Activated gamma-delta T cell treated with Interleukin-2 at 50 U/mL for 16 hours (primary cell): Measurements from ENCODE around the gene L3MBTL1.
"Not testable (repeated sequence)": the region's sequence is repeated elsewhere in the genome, so short reads cannot be mapped to it uniquely, and the experiment has no call there.

ENCODE experiments used
- DNase-seq: peaks from one replicate; pipeline ENCODE4 v3.0.0-alpha.2; 2020

Gene L3MBTL1

DNA sequence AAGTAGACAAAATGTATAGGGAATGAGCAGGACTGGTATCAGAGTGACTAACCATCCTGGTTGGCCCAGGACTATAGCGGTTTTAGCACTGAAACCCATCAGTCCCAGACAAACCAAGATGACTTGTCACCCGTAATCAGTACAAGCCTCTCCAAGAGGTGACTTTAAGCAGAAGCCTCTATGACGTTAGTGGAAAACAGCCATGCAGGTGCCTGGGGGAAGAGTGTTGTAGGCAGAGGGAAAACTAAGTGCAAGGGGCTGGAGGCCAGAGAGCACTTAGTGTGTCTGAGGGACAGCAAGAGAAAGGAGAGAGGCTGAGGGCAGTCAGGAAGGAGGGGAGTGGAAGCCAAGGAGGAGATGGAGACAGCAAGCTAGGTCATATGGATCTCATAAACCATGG lies 53.5 kb downstream of the L3MBTL1 start:
- no peak for DNase-seq

DNA sequence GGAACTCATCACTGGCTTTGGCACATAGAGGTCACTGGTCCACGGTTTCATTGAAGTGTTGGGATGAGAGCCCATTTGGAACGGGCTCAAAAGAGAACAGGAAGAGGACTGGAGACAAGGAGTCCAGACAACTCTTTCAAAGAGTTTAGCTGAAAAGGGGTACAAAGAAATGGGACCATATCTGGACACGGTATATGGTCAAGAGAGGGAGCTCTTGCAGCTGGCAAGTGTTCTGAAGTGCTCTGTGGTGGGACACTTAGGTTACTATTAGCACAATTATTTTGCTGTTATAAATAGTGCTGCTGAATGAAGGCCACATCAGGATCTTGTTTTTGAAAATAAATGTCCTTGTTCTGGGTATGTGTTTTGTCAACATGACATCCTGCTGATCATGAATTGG lies 55.9 kb downstream of the L3MBTL1 start:
- no peak for DNase-seq

DNA sequence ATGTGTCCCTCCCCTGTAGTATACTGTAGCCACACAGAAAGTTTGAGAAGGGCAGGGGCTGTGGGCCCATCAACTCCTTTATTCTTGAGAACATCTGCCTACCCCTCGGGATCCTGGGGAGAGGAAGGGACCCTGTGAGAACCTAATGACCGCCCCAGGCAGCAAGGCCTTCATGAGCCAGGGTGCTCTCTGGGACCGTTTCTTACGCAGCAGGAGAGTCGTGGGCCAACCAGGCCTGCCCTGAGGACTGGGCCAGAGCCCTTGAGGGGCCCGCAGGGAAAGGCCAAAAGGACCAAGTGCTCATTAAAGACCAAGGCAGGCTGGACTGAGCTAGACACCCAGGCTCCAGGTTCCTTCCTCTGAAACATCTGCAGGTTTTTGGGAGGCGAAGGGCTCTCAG lies 56.5 kb downstream of the L3MBTL1 start:
- DNase-seq, result no peak

DNA sequence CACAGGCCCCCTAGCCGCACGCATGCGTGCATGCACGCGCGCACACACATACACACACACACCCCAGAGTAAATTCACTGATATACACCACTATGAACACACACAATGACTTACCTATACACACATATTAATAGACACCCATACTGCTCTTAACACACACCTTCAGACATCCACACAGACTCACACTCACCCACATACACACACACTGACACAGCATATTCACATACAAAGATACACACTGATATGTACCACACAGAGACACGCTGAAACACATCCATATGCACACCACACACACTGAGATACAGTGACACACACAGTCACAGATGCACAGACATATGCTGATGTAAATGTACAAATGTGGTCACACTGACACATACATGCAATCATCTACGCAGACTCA lies 57.0 kb downstream of the L3MBTL1 start:
- DNase-seq, result no peak

DNA sequence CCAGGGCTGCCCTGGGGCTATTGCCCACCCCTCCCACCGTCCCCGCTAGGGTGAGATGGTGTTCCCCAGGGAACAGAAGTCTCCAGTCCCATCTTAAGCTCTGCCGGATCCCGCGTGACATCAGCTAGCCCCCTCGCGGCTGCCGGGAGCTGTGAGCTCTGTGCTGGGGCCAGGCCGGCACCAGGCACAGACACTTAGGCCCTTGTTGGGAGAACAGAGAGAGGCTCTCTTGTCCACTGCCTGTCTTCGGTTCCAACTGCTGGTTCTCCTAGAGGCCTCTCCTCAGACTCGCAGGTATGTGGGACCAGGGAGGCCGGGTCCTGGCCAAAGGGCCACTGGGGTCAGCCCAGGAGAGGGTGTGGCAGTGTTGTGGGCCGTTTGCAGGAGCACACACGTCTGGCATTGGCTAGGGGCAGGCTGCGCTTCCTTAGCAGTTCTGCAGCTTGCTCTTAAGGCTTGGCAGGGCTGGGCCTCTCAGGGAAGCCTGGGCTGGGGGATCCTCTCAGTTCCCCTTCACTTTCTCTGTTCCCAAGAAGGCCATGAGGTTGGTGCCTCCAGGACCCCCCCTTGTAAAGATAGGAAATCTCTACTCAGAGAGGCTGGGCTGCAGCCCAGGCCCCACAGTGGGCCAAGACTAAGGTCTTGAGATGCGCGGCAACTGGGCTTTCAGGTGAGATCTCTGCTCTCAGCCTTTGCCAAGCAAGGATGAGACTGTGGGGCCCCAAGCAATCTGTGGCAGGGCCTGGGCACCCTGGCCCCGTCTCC lies 57.7 kb downstream of the L3MBTL1 start:
- no peak for DNase-seq

DNA sequence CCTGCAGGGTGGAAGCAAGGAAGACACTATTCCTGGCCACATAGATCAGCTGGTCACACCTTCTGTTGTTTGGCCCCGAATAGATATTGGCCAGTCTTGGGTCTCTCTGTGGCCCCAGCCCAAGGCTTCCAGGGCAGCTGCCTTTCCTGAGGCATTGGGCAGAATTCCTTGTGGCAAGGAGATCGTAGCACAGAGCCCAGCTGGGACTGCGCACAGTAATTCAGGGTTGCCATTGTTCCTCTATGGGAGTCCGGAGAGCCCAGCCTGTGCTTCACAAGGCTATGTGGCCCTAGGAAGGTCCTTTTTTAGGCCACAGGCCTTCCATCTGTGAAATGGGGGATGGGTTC lies 58.2 kb downstream of the L3MBTL1 start:
- DNase-seq, result no peak

DNA sequence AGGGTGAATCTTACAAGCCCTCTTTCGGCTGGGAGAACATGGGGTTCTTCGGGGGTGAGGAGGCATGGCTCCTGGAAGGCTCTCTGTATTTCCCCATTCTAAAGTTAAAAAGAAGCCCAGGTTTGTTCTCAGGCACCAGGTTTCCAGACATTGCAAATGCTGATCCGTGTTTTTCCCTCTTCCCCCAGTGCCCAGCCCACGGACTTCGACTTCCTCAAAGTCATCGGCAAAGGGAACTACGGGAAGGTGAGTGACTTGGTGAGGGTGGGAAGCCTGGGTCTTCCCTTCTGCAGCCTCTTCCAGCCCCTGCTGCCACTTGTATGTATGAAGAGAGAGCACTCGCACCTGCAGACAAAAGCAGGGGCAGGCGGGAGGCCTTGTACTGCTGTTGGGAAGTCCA lies 60.0 kb downstream of the L3MBTL1 start:
- no peak for DNase-seq

DNA sequence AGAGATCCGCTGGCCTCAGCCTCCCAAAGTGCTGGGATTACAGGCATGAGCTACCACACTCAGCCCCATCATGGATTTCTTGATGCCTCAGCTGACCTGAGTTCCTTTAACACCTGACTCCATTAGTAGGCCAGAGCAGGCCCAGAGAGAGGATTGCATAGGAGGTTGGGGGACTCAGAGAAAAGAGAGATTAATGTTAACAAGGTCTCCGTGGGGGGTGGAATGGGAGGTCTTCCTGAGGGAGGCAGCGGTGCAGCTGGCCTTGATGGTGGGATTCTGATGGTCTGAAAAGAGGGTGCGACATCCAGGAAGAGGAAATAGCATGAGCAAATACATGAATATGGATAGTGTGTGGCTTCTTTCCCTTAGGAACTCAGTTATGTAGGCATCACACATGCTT lies 61.2 kb downstream of the L3MBTL1 start:
- no peak for DNase-seq

DNA sequence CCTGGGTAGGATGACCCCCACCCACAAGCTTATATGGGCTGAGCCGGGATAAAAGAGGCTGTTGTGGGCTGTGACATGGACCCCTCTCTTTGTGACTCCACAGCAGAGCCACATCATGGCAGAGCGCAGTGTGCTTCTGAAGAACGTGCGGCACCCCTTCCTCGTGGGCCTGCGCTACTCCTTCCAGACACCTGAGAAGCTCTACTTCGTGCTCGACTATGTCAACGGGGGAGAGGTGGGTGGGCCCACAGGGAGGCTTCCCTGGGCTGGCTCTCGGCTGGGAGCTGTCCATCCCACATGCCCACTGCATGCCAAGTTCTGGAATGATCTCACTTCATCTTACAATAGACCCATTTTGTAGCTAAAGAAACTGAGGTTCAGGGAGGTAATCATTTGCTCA lies 61.8 kb downstream of the L3MBTL1 start:
- DNase-seq, result no peak

DNA sequence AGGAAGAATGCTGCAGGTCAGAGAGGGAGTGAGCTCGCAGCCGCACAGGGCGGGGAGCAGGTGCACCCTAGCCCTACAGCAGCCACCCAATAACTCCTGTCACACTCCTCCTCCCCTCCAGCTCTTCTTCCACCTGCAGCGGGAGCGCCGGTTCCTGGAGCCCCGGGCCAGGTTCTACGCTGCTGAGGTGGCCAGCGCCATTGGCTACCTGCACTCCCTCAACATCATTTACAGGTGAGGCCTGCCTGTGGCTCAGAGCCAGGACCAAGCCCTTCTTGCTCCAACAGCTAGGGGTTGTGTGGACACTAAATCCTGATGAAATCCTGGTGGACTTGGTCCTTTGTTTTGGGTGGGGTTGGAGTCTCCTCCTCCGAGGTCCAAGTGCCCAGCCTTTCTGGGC lies 63.0 kb downstream of the L3MBTL1 start:
- DNase-seq, result no peak

DNA sequence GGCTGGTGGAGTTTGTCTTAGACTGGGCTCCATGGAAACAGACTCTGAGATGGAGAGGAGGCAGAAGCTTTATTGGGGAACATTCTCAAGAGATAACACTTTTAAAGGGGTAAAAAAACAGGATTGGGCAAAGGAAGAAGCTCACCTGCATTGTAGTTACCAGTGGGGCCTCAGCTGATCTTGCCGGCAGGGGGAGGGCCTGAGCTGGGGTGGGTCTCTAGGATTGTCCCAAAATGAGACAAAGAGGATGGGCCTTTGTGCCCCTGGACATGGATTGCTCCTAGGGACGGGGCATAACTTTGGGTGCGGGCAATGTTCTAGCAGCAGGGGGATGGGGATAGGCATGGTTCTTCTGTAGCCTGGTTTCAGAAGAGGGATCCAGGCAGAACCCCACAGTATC lies 63.8 kb downstream of the L3MBTL1 start:
- no peak for DNase-seq

DNA sequence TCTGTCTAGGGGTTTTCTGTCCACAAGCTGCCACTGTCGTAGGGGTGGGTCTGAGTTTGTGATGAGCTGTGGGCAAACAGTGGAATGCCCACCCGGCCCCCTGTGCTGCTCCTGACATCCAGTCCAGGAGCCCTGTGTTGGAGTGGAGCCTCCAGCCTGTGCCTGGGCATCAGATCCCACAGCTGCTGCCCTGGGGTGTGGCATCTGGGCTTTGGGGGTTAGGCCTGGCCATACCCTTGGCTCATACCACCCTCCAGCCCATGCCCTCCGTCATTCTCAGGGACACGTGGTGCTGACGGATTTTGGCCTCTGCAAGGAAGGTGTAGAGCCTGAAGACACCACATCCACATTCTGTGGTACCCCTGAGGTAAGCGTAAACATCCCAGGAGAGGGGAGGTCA lies 64.3 kb downstream of the L3MBTL1 start:
- DNase-seq, result no peak

DNA sequence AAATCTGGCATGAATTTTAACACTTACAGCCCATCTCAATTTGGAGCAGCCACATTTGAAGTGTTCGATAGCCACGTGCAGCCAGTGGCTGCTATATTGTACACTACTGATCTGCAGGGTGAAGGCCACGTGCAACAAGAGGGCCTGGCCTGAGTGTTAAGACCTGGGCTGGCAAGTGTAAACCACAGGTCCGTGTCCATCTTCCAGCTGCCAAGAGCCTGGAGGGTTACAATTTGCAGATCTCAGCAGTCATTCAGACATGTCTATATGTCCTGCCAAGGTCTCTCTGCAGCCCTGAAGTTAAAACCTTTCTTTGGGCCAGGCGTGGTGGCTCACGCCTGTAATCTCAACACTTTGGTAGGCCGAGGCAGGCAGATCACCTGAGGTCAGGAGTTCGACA lies 65.4 kb downstream of the L3MBTL1 start:
- DNase-seq, result no peak

DNA sequence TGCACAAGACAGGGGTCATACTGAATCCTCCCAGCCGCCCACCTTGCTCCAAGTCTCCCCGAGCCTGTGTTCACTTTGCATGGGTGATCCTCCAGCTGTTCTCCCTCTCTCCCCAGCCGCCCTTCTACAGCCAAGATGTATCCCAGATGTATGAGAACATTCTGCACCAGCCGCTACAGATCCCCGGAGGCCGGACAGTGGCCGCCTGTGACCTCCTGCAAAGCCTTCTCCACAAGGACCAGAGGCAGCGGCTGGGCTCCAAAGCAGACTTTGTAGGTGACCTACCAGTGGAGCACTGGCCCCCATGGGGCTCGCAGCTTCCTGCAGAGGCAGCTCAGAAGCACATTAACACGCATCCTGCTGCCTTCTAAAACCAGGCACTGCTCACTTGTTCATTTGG lies 68.6 kb downstream of the L3MBTL1 start:
- DNase-seq, result no peak

DNA sequence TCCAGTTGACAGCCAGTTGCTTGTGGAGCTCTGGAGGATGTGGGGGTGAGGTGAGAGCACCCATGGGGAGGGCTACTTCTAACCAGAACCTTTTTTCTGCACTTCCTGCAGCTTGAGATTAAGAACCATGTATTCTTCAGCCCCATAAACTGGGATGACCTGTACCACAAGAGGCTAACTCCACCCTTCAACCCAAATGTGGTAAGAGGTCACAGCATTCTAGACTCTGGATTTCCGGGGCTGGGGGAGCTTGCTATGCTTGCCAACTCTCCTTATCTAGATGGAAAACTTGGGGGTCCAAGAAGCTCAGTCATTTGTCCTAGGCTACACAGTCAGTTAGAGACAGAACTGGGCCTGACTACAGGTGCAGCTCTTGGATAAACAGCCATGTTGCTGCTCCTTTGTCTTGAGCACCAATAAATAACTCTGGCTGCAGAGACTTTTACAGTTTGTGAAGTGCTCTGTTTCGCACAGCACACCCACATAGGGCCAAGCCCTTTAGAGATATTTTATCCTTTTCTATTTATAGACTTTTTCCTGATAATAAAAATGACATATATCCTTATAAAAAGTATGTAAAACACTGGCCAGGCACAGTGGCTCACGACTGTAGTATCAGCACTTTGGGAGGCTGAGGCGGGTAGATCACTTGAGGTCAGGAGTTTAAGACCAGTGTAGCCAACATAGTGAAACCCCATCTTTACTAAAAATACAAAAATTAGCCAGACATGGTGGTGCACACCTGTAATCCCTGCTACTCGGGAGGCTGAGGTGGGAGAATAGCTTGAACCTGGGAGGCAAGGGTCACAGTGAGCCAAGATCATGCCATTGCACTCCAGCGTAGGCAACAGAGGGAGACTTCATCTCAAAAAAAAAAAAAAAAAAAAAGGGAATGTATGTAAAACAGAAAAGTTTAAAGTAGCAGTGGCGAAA lies 72.6 kb downstream of the L3MBTL1 start:
- DNase-seq, result no peak

DNA sequence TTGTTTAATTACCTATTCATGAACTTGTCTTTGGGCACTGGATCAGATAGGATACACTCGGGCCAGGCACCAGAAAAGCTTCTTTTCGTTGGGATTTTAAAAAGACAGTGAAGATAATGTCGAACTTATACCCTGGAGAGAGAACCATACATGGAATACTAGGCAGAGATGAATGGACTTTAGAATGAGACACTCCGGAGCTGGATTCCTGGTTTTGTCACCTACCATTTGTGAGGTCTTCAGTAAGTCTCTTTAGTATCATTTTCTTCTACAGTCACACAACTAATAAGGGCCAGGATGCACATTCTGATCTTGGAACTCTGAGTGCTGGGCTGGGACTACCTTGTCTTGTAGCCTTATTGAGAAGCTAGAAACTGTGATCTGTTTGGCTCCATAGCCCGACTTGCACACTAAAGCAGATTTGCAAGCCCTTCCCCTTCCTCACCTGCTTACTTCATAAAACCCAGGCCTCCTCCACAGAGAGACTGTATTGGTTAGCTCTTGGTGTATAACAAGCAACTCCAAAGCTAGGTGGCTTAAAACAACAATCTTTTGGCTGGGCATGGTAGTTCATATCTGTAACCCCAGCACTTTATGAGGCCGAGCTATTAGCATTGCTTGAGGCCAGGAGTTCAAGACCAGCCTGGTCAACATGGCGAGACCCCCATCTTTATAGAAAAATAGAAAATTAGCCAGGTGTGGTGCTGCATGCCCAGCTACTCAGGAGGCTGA lies 75.8 kb downstream of the L3MBTL1 start:
- no peak for DNase-seq

DNA sequence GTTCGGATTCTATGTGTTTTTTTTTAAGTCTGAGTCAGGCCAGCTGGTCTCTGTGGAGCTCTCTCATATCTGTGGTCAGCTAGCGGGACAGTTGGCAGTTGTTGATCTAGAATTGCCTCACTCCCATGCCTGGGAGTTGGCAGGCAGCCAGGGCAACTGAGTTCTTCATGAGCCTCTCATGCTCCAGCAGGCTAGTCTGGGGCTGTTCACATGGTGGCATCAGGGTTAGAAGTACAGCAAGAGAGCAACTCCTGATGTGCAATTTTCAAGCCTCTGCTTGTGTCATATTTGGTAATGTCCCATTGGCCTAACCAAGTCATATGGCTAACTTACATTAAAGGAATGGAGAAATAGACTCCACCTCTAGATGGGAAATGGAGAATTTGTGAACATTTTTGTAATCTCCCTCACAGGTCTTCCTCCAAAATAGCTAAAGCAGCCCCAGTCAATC lies 76.5 kb downstream of the L3MBTL1 start:
- DNase-seq, result no peak

DNA sequence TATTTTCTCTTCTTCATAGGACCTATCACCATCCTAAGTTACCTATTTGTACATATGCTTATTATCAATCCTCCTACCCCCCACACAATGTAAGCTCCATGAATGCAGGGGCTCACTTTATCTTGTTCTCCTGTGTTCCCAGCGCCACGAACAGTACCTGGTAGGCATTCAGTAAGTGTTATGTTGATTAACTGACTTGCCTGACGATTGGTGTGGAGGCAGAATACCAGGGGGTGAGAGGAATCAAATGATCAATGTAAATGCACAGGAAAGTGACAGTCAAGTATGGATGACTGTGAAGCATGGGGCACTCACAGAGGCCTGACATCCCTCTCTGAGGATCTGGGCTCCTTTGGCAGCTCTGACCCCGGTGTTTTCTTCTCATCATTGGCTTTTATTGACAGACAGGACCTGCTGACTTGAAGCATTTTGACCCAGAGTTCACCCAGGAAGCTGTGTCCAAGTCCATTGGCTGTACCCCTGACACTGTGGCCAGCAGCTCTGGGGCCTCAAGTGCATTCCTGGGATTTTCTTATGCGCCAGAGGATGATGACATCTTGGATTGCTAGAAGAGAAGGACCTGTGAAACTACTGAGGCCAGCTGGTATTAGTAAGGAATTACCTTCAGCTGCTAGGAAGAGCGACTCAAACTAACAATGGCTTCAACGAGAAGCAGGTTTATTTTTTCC lies 77.1 kb downstream of the L3MBTL1 start:
- DNase-seq, result no peak

DNA sequence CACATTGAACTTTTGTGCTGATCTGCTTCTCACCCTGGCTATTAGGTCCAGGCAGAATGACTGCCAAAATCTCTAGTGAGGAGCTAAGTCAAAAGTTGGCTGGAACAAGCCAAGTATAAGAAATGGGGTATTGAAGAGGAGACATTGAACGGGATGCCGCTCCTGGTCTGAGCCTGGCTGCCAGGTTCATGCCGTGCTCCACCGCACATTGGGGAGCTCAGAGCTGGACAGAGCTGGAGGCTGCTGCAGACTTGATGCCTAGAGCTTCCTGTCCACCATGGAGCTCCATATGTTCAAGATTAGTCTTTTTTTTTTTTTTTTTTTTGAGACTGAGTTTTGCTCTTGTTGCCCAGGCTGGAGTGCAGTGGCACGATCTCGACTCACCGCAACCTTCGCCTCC lies 79.1 kb downstream of the L3MBTL1 start:
- no peak for DNase-seq

DNA sequence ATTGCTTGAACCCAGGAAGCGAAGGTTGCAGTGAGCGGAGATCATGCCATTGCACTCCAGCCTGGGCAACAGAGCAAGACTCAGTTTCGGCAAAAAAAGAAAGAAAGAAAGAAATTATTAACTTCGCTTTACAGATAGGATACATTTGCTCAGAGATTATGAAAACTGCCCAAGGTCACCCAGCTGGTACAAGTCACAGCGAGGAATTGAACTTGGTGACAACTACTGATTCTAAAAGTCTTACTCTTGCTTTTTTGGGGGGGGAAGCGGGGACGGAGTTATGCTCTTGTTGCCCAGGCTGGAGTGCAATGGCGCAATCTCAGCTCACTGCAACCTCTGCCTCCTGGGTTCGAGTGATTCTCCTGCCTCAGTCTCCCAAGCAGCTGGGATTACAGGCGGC lies 81.0 kb downstream of the L3MBTL1 start:
- not testable (repeated sequence) for DNase-seq

DNA sequence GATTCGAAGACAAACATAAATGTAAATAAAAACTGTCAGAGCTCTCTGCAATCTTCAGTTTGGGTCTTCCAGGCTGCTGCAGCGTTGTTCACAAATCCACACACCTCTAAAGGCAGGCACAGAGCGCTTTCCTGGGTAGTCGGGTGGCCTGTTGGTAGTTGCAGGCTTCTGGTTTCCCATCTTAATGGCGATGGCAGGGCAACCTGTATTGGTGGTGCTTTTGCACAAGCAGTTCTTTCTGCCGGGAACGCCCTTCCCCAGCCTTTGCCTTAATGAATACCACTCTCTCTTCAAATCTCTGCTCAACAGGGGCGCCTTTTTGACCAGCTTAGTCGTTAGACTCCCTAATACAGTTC lies 82.5 kb downstream of the L3MBTL1 start:
- DNase-seq, result no peak

DNA sequence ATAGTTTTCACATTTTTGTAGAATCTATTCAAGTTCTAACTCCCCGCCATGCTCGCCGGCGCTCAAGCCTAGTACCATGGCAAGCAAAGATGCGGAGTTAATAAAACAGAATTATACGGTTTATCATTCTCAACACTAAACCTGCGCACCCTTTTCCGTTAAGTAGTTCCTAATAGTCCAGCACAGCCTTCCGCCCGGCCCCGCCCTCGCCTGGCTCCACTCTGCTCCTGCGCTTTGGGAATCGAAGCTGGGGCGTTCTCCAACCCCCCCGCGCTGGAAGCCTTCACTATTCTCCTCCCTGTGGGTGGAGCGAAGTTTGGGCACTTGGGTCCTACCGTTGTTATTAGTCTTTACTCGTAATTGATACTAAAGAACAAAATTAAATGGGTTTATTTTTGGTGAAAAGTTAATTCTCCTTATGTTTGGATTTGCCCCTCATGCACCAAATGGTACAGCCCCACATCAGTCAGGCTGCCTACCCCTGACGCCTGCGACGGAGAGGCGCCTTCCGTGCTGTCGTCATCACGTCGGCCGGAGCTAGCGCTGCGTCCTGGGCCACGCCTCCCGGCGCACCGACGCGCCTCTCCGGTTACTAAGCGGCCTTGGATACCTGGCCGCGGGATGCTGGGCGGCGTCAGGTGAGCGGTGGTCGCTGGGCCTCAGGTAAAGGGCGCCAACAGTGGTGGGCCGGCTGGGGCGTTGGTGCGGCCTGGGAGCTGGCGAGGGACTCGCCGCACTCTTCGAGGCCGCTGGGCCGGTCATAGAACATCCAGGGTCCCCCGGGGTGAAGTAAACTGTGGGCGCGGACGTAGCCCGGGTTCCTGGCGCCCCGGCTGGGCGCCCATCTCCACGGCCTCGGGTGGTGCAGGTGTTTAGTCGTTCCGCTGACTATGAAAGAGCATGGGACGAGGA lies 83.2 kb downstream of the L3MBTL1 start, which contains the start of gene IFT52:
Gene IFT52, plus strand, starts transcription at position 546 of the 912 bp plus-strand sequence. CDS start 3,762 bp downstream, outside the sequence.
- DNase-seq, result peak; percentile 81
